HFF-Myc (cell line): Measurements from ENCODE around the gene NALCN.

Experiments used
- DNase-seq: peaks from one replicate; pipeline ENCODE4 v3.0.0-alpha.2; 2011; ENCODE audit warnings: low read depth; ENCODE audit errors: extremely low read depth
- H3K4me3 ChIP-seq: replicated peaks from 2 replicates; pipeline ENCODE4 v1.5.1; 2011; ENCODE audit warnings: low read depth, mild to moderate bottlenecking, control low read depth, low read length
- CTCF ChIP-seq: IDR thresholded peaks from 2 replicates; pipeline ENCODE4 v1.5.1; 2012; ENCODE audit warnings: mild to moderate bottlenecking, low read depth, low read length, control low read depth; ENCODE audit errors: missing control alignments

Gene NALCN

GRCh38 chr13:101098873-101099272 is 317.4 kb downstream of the NALCN start:
- H3K4me3 ChIP-seq, result no peak overlapping the region
- no peak for TF ChIP-seq CTCF
- no peak for DNase-seq

- DNase-seq, result no peak
- TF ChIP-seq CTCF, result no peak
- no peak overlapping the region for H3K4me3 ChIP-seq
Observed at GRCh38 chr13:101092985-101093384, 323.3 kb downstream of the NALCN start.

- H3K4me3 ChIP-seq, result no peak overlapping the region
- no peak for TF ChIP-seq CTCF
- DNase-seq, result no peak
Observed at GRCh38 chr13:101090287-101090686, 326.0 kb downstream of the NALCN start.

GRCh38 chr13:101085551-101085950 is 330.8 kb downstream of the NALCN start:
- TF ChIP-seq CTCF, result no peak
- H3K4me3 ChIP-seq, result no peak overlapping the region
- no peak for DNase-seq

GRCh38 chr13:101082441-101082840 is 333.9 kb downstream of the NALCN start:
- H3K4me3 ChIP-seq, result no peak overlapping the region
- TF ChIP-seq CTCF, result no peak
- no peak for DNase-seq

- no peak for DNase-seq
- TF ChIP-seq CTCF, result no peak
- H3K4me3 ChIP-seq, result no peak overlapping the region
Observed at GRCh38 chr13:101080616-101081015, 335.7 kb downstream of the NALCN start.

GRCh38 chr13:101065329-101065728 is 351.0 kb downstream of the NALCN start:
- TF ChIP-seq CTCF, result no peak
- DNase-seq, result no peak
- no peak overlapping the region for H3K4me3 ChIP-seq
